HEK293 (cell line): ENCODE measurements around the gene KIZ.

ENCODE experiments used
- CTCF ChIA-PET: fragments of 350-600 bp; formaldehyde crosslinking; extraction: SDS; loops from one replicate; lab custom pipeline; 2021; ENCODE audit warnings: antibody characterized with exemption; lab: Yijun Ruan, JAX
- POLR2A ChIA-PET: fragments of 300-600 bp; formaldehyde crosslinking; extraction: SDS; loops from one replicate; lab custom pipeline; 2020; ENCODE audit warnings: antibody characterized with exemption, inconsistent platforms; lab: Yijun Ruan, JAX
- H3K27ac ChIP-seq: fragments of 200-500 bp; sonication (Bioruptor generic); 2 replicates; pipeline ENCODE4 v1.5.1; 2014; ENCODE audit warnings: low read depth, low read length, control low read depth, inconsistent platforms; ENCODE audit errors: extremely low read depth
- H3K36me3 ChIP-seq, 2 experiments: fragments of 200-500 bp in 1 of 2; sonication (Bioruptor generic) in 1 of 2; 1 replicate in 1 of 2; 2 replicates in 1 of 2; pipeline ENCODE4 v1.5.1; 2014 to 2017; ENCODE audit warnings: inconsistent platforms in 2 of 2, low read length in 2 of 2; ENCODE audit not compliant: control insufficient read depth in 2 of 2, insufficient read depth in 1 of 2
- H3K4me1 ChIP-seq: fragments of 200-500 bp; sonication (Bioruptor generic); 2 replicates; pipeline ENCODE4 v1.5.1; 2014; ENCODE audit warnings: mild to moderate bottlenecking, low read length, inconsistent platforms; ENCODE audit not compliant: control insufficient read depth, insufficient read depth
- H3K4me3 ChIP-seq: 2 replicates; pipeline ENCODE4 v1.5.1; 2011; ENCODE audit warnings: low read depth, mild to moderate bottlenecking, control low read depth, low read length, moderate library complexity
- H3K9me3 ChIP-seq: fragments of 200-500 bp; sonication (Bioruptor generic); 2 replicates; pipeline ENCODE4 v1.5.1; 2014; ENCODE audit warnings: low read depth, low read length, inconsistent platforms; ENCODE audit not compliant: control insufficient read depth, insufficient read depth
- CTCF ChIP-seq: fragments of 450-650 bp; formaldehyde crosslinking; IDR thresholded peaks from 2 replicates; pipeline ENCODE4 v1.5.1; 2016; ENCODE audit warnings: missing biosample characterization, missing genetic modification characterization
- KLF8 ChIP-seq: fragments of 450-650 bp; formaldehyde crosslinking; IDR thresholded peaks from 2 replicates; pipeline ENCODE4 v1.5.1; 2016; ENCODE audit warnings: missing biosample characterization, missing genetic modification characterization
- MYNN ChIP-seq: fragments of 450-650 bp; formaldehyde crosslinking; IDR thresholded peaks from 2 replicates; pipeline ENCODE4 v1.5.1; 2016; ENCODE audit warnings: missing biosample characterization, missing genetic modification characterization, borderline replicate concordance
- OSR2 ChIP-seq: fragments of 450-650 bp; formaldehyde crosslinking; IDR thresholded peaks from 2 replicates; pipeline ENCODE4 v1.5.1; 2016; ENCODE audit warnings: missing biosample characterization, missing genetic modification characterization
- OVOL3 ChIP-seq: fragments of 450-650 bp; formaldehyde crosslinking; IDR thresholded peaks from 2 replicates; pipeline ENCODE4 v1.5.1; 2016; ENCODE audit warnings: missing biosample characterization, missing genetic modification characterization
- REPIN1 ChIP-seq: fragments of 450-650 bp; formaldehyde crosslinking; IDR thresholded peaks from 2 replicates; pipeline ENCODE4 v1.5.1; 2017; ENCODE audit warnings: missing biosample characterization, missing genetic modification characterization, low read depth
- SALL2 ChIP-seq: fragments of 450-650 bp; formaldehyde crosslinking; IDR thresholded peaks from 2 replicates; pipeline ENCODE4 v1.5.0; 2017; ENCODE audit warnings: missing biosample characterization, mild to moderate bottlenecking, missing genetic modification characterization, borderline replicate concordance
- TRIM28 ChIP-seq: IDR thresholded peaks from 2 replicates; pipeline ENCODE4 v1.6.1; 2011; ENCODE audit warnings: low read length, control low read depth, borderline replicate concordance
- ZBTB20 ChIP-seq: fragments of 450-650 bp; formaldehyde crosslinking; IDR thresholded peaks from 2 replicates; pipeline ENCODE4 v1.5.1; 2016; ENCODE audit warnings: missing biosample characterization, missing genetic modification characterization
- ZBTB44 ChIP-seq: fragments of 450-650 bp; IDR thresholded peaks from 2 replicates; pipeline ENCODE4 v1.5.1; 2018; ENCODE audit warnings: missing biosample characterization, mild to moderate bottlenecking, missing genetic modification characterization
- ZBTB7A ChIP-seq: fragments of 450-650 bp; formaldehyde crosslinking; IDR thresholded peaks from 2 replicates; pipeline ENCODE4 v1.5.1; 2016; ENCODE audit warnings: low read depth, missing biosample characterization, missing genetic modification characterization
- ZNF155 ChIP-seq: fragments of 450-650 bp; formaldehyde crosslinking; IDR thresholded peaks from 2 replicates; pipeline ENCODE4 v1.5.1; 2016; ENCODE audit warnings: missing biosample characterization, missing genetic modification characterization
- ZNF214 ChIP-seq: fragments of 450-650 bp; formaldehyde crosslinking; IDR thresholded peaks from 2 replicates; pipeline ENCODE4 v1.5.1; 2017; ENCODE audit warnings: missing biosample characterization, mild to moderate bottlenecking, missing genetic modification characterization, borderline replicate concordance
- ZNF266 ChIP-seq: fragments of 450-650 bp; formaldehyde crosslinking; IDR thresholded peaks from 2 replicates; pipeline ENCODE4 v1.5.1; 2016; ENCODE audit warnings: missing biosample characterization, missing genetic modification characterization, low read depth
- ZNF292 ChIP-seq: fragments of 450-650 bp; formaldehyde crosslinking; IDR thresholded peaks from 2 replicates; pipeline ENCODE4 v1.5.1; 2016; ENCODE audit warnings: low read depth, missing biosample characterization, missing genetic modification characterization, borderline replicate concordance
- ZNF324 ChIP-seq: fragments of 450-650 bp; formaldehyde crosslinking; IDR thresholded peaks from 2 replicates; pipeline ENCODE4 v1.5.1; 2016; ENCODE audit warnings: missing biosample characterization, missing genetic modification characterization
- ZNF341 ChIP-seq: fragments of 450-650 bp; formaldehyde crosslinking; IDR thresholded peaks from 2 replicates; pipeline ENCODE4; 2016; ENCODE audit warnings: low read depth, missing biosample characterization, missing genetic modification characterization
- ZNF423 ChIP-seq: fragments of 450-650 bp; formaldehyde crosslinking; IDR thresholded peaks from 2 replicates; pipeline ENCODE4 v1.5.1; 2016; ENCODE audit warnings: missing biosample characterization, missing genetic modification characterization
- ZNF426 ChIP-seq: fragments of 450-650 bp; formaldehyde crosslinking; IDR thresholded peaks from 2 replicates; pipeline ENCODE4 v1.5.1; 2017; ENCODE audit warnings: missing biosample characterization, missing genetic modification characterization, mild to moderate bottlenecking, inconsistent platforms, moderate library complexity
- ZNF48 ChIP-seq: fragments of 450-650 bp; formaldehyde crosslinking; IDR thresholded peaks from 2 replicates; pipeline ENCODE4 v1.5.1; 2016; ENCODE audit warnings: missing biosample characterization, missing genetic modification characterization
- ZNF560 ChIP-seq: fragments of 450-650 bp; formaldehyde crosslinking; IDR thresholded peaks from 2 replicates; pipeline ENCODE4 v1.5.1; 2017; ENCODE audit warnings: missing biosample characterization, missing genetic modification characterization, borderline replicate concordance
- ZNF704 ChIP-seq: fragments of 450-650 bp; formaldehyde crosslinking; IDR thresholded peaks from 2 replicates; pipeline ENCODE4 v1.5.1; 2016; ENCODE audit warnings: missing biosample characterization, missing genetic modification characterization
- ZNF776 ChIP-seq: fragments of 450-650 bp; formaldehyde crosslinking; IDR thresholded peaks from 2 replicates; pipeline ENCODE4 v1.5.0; 2017; ENCODE audit warnings: missing biosample characterization, missing genetic modification characterization, borderline replicate concordance
- ZNF785 ChIP-seq: fragments of 450-650 bp; formaldehyde crosslinking; IDR thresholded peaks from 2 replicates; pipeline ENCODE4 v1.5.1; 2016; ENCODE audit warnings: missing biosample characterization, missing genetic modification characterization
- ZSCAN18 ChIP-seq: fragments of 450-650 bp; formaldehyde crosslinking; IDR thresholded peaks from 2 replicates; pipeline ENCODE4 v1.5.1; 2016; ENCODE audit warnings: missing biosample characterization, missing genetic modification characterization
- ZSCAN4 ChIP-seq: fragments of 450-650 bp; formaldehyde crosslinking; IDR thresholded peaks from 2 replicates; pipeline ENCODE4 v1.5.1; 2017; ENCODE audit warnings: missing biosample characterization, missing genetic modification characterization
- ZSCAN5A ChIP-seq: fragments of 450-650 bp; formaldehyde crosslinking; IDR thresholded peaks from 2 replicates; pipeline ENCODE4 v1.5.1; 2016; ENCODE audit warnings: missing biosample characterization, missing genetic modification characterization

The KIZ gene

GRCh38 chr20:21090721-21091120, 35.2 kb upstream of the KIZ start (continued):
- TF ChIP-seq ZNF155 (tag by site-specific recombination) = no peak
- no peak for TF ChIP-seq ZNF560
- no peak for TF ChIP-seq REPIN1
- no peak for TF ChIP-seq ZNF292 (tag by site-specific recombination)
- TF ChIP-seq ZNF48 (tag by site-specific recombination) = no peak
- TF ChIP-seq SALL2 (tag by site-specific recombination) = no peak
- no peak for TF ChIP-seq CTCF (tag by site-specific recombination)
- TF ChIP-seq ZNF214 = no peak
- peak; percentile 35; the same call in 1 of the 2 replicates for TF ChIP-seq KLF8 (tag by site-specific recombination)
- TF ChIP-seq ZNF704 (tag by site-specific recombination) = no peak
- TF ChIP-seq ZNF426 (tag by site-specific recombination) = no peak
- peak; percentile 14; the same call in 1 of the 2 replicates for TF ChIP-seq OSR2 (tag by site-specific recombination)
- TF ChIP-seq ZSCAN5A (tag by site-specific recombination) = no peak
- TF ChIP-seq ZSCAN18 = 0 out of 2 replicates have a peak, but pooled peaks have one; percentile 44
- peak; percentile 80 for TF ChIP-seq ZSCAN4 (tag by site-specific recombination)
- no peak for TF ChIP-seq MYNN (tag by site-specific recombination)
- no peak for TF ChIP-seq ZNF341
- no peak for TF ChIP-seq ZNF785 (tag by site-specific recombination)
- TF ChIP-seq ZBTB7A (tag by site-specific recombination) = no peak
- TF ChIP-seq ZNF324 (tag by site-specific recombination) = no peak
- TF ChIP-seq ZBTB20 = peak; percentile 41; the same call in 1 of the 2 replicates
- no peak for TF ChIP-seq ZNF266 (tag by site-specific recombination)

- Histone ChIP-seq H3K9me3 (no peaks in the 10 kb centered on the region), H3K27ac (no peak overlapping the region), H3K36me3 (no peaks in the 10 kb centered on the region), H3K4me3 (no peak overlapping the region), H3K4me1 (peaks cover 19% of the 10 kb centered on the region)
- ChIA-PET POLR2A (interaction anchor here (0.6 kb wide), 1 partner anchor 90 kb away, joined by 5 read pairs; no protein-coding TSS in a partner anchor), CTCF (no interaction called here)
- TF ChIP-seq TRIM28 (no peak), ZNF423 (tag by site-specific recombination) (no peak), KLF8 (tag by site-specific recombination) (no peak), OVOL3 (tag by site-specific recombination) (no peak), ZNF776 (tag by site-specific recombination) (no peak), ZBTB44 (no peak), CTCF (tag by site-specific recombination) (no peak)
Observed at GRCh38 chr20:21092806-21093205, 33.1 kb upstream of the KIZ start.
